ENCODE measurements around the gene WDR45B.

WDR45B gene

GRCh38 chr17:82648165-82648668 lies at the start of gene WDR45B:
Gene WDR45B, minus strand, starts transcription at chr17:82648444. Its CDS starts 104 bp downstream, at chr17:82648340.
- peak; percentile 69 to 73 for DNase-seq (ENCODE audit: low read depth in 2 of 2)

GRCh38 chr17:82697808-82698064 lies 49.5 kb upstream of the WDR45B start:
- DNase-seq (ENCODE audit: low read depth in 2 of 2): no peak

GRCh38 chr17:82696916-82697807 lies 48.9 kb upstream of the WDR45B start:
- DNase-seq (ENCODE audit: low read depth in 2 of 2): no peak

DNA sequence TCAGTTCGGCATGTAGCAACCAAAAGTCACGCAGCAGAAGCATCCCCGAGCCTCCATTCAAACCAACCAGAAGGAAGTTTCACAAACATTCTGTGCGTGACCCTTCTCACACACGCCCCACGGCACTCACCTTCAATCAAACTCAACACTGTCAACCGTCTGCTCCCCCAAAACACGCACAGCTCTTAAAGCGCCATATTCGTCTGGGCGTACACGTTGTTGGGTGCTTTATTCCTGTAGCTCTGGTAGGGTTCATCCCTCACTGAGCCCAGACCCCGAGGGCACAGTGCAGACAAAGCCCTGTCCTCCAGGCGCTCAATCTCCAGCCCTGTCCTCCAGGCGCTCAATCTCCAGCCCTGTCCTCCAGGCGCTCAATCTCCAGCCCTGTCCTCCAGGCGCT lies 48.0 kb upstream of the WDR45B start:
- DNase-seq (ENCODE audit: low read depth in 2 of 2): no peak

GRCh38 chr17:82694647-82695046 lies 46.4 kb upstream of the WDR45B start:
- no peak for DNase-seq (ENCODE audit: low read depth in 2 of 2)

- DNase-seq (ENCODE audit: low read depth in 2 of 2): no peak
Measured at GRCh38 chr17:82693168-82693867, 45.1 kb upstream of the WDR45B start.

DNA sequence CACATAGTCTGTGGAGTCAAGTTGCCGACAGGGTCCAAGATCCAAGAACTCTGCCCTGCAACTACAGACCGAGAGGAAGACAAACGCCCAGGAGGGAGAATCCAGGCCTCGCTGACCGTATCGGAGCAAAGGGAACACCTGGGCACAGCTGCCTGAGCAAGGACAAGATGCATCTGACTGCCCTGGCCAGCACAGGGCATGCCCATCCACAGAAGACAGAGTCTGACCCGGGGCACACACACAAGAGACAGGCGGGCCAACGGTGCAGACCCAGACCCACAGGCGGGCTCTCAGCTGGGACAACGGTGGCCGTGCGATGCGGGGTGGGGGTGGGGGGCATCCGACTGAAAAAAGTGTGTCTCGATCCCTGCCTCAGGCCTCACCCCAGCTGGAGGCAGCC lies 44.0 kb upstream of the WDR45B start:
- no peak for DNase-seq (ENCODE audit: low read depth in 2 of 2)

GRCh38 chr17:82691714-82692113 lies 43.5 kb upstream of the WDR45B start:
- DNase-seq (ENCODE audit: low read depth in 2 of 2): no peak

DNA sequence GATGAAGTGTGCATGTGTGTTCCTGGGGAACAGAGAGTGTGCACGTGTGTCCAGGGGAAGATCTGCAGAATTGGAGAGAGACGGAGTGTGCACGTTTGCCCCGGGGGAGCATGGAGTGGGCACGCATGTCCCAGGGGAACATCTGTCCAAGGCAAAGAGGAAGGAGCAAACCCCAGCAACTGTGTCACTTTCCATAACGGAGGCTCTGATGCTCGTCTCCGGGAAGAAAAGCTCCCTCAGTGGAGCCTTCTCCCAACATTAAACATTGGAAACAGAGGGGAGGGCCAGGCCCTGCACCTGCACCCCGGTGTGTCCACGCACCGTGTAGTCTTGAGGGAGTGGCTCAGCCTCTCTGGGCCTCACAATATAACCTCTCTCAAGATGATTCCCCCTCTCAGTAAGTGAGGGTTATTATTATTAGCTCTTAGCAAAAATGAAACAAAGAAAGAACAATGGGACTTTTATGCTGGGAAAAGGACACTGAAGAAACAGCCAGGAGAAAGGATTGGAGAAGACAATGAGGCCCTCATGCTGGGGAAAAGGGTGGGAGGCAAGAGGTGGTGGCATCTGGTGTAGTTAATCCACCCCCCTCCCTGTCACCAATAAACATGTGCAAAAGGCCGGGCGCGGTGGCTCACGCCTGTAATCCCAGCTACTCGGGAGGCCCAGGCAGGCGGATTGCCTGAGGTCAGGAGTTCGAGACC lies 42.7 kb upstream of the WDR45B start:
- DNase-seq (ENCODE audit: low read depth in 2 of 2): no peak

DNA sequence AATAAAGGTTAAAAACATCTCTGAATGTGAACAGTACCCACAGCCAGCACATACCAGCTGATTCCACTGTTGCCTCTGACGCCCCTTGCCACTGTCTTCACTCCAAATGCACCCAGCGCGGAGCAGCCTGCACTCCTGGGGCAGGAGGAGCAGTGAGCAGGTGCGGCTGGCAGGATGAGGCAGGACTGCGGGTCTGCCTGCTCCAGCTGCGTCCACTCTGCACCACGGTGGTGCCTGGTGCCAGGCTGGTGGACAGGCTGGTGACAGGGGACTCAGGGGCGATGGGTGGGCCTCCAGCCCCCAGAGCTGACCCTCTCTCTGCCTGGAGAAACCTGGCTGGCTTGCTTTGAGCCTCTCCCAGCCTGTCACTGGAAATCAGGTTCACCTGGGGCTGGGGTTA lies 40.8 kb upstream of the WDR45B start:
- no peak for DNase-seq (ENCODE audit: low read depth in 2 of 2)

- DNase-seq (ENCODE audit: low read depth in 2 of 2): no peak
Measured at GRCh38 chr17:82687871-82688270, 39.6 kb upstream of the WDR45B start.

DNA sequence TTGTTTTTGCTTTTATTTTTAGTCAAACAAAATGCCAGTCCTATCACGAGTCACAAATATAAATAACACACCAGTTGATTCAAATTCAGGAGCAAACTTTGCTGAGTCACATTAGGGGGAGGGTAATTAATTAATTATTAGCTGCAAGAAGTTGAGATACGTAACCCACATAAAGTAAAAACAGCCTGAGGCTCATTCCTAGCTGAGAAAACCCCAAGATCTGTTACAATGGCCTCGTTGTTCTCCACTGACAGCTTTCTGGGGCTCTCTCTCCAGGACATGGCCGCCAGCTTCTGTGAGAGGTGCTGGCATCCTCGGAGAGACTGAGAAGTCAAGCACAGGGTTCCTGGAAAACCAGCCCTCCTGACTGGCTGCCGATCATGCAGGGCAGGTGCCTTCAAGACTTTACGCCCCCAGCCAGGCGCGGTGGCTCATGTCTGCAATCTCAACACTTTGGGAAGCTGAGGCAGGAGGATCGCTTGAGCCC lies 39.2 kb upstream of the WDR45B start:
- no peak for DNase-seq (ENCODE audit: low read depth in 2 of 2)

- DNase-seq (ENCODE audit: low read depth in 2 of 2): no peak
Measured at GRCh38 chr17:82686366-82687324, 38.4 kb upstream of the WDR45B start.

- no peak for DNase-seq (ENCODE audit: low read depth in 2 of 2)
Measured at GRCh38 chr17:82685291-82685690, 37.0 kb upstream of the WDR45B start.

GRCh38 chr17:82684228-82684841 lies 36.1 kb upstream of the WDR45B start:
- DNase-seq (ENCODE audit: low read depth in 2 of 2): no peak

- DNase-seq (ENCODE audit: low read depth in 2 of 2): no peak
Measured at GRCh38 chr17:82683534-82683933, 35.3 kb upstream of the WDR45B start.

- DNase-seq (ENCODE audit: low read depth in 2 of 2): no peak
Measured at GRCh38 chr17:82681547-82681946, 33.3 kb upstream of the WDR45B start.

DNA sequence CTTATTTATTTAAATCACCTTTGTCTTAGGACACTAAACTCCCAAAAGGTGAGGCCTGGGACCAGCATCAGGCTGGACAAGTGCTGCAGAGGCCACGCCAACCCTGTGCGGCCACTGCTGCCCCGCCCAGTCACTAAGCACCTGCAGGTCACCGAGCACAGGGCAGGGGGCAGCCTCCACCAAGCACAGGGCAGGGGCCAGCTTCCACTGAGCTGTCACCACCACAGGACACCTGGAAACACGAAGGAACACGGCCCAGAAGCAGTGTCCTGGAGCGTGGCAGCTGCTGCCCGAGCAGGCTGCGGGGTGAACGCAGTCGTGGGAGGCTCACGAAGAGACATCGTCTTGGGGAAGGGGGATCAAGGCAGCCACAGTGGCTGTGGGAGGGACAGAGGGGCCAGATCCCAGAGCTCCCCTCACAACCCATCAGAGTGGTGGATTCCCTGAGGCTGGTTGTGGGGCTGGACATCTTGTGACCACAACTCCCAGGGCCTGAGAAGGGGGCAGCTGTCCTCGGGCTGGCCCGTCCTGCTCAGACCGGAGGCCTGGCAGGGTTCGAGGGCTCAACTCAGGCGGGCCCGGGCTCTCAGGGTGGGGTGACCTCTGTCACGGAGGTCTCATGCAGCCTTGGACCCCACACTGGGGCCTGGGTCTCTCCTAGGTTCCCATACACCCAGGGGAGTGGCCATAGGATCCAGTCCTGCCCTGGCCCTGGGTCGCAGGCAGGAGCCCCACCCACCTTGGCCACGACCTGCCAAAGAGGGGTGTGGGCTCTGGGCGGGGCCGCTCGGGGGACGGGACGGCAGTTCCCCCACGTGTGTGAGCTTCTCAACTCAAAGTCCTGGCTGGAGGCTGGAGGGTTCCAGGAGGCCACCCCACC lies 31.6 kb upstream of the WDR45B start:
- DNase-seq (ENCODE audit: low read depth in 2 of 2): no peak

GRCh38 chr17:82678265-82678891 lies 30.1 kb upstream of the WDR45B start:
- no peak for DNase-seq (ENCODE audit: low read depth in 2 of 2)

All from stimulated activated CD4-positive, alpha-beta T cell treated with anti-CD3 and anti-CD28 coated beads, Interleukin-1b, Interleukin-23, amount 100 ng/mL, for 1 hour (primary cell).